ENCODE data around the gene ADGRG6. TPM values are rescaled to one million over a fixed set of nuclear protein-coding genes. Genes with fewer than 3 reads are reported as not detected.

Gene ADGRG6
- total RNA-seq, 1 experiment from 2014 or later, result 259 TPM

GRCh38 chr6:142356201-142356883 is 54.5 kb downstream of the ADGRG6 start:
- in situ Hi-C loops (cut with HindIII; ENCODE audit: low pct_unique_long_range_greater_than_20kb, low sequenced_read_pairs) (no loop called here), intact Hi-C loops (cut with micrococcal nuclease; ENCODE audit: unreplicated experiment) (no loop called here)
- H3K27me3 ChIP-seq (ENCODE audit: control insufficient read depth, insufficient read depth, low read length), result no peaks in the 10 kb centered on the region
- ATAC-seq (peak; percentile 28; the same call in 1 of the 2 replicates), DNase-seq (ENCODE audit: low read depth, low spot score) (no peak)
- TF ChIP-seq, protein P1, sequence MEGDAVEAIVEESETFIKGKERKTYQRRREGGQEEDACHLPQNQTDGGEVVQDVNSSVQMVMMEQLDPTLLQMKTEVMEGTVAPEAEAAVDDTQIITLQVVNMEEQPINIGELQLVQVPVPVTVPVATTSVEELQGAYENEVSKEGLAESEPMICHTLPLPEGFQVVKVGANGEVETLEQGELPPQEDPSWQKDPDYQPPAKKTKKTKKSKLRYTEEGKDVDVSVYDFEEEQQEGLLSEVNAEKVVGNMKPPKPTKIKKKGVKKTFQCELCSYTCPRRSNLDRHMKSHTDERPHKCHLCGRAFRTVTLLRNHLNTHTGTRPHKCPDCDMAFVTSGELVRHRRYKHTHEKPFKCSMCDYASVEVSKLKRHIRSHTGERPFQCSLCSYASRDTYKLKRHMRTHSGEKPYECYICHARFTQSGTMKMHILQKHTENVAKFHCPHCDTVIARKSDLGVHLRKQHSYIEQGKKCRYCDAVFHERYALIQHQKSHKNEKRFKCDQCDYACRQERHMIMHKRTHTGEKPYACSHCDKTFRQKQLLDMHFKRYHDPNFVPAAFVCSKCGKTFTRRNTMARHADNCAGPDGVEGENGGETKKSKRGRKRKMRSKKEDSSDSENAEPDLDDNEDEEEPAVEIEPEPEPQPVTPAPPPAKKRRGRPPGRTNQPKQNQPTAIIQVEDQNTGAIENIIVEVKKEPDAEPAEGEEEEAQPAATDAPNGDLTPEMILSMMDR (IDR thresholded peaks at IDR 0.05), result no peak
- TF ChIP-seq TCF7L2 (IDR thresholded peaks at IDR 0.05; ENCODE audit: low read depth, low read length) (no peak), REST (IDR thresholded peaks at IDR 0.05; ENCODE audit: insufficient read depth in 1 of 2, low read depth in 2 of 2, low read length in 1 of 2) (no peak), SIN3A (IDR thresholded peaks at IDR 0.05; ENCODE audit: borderline replicate concordance, insufficient read depth, low read depth, low read length) (no peak)
- CTCF ChIA-PET, result interaction anchor here (0.6 to 1.1 kb wide), 2 partner anchors 19 to 21 kb away, joined by 5 read pairs; no protein-coding TSS in a partner anchor
- peaks cover 91% of the 10 kb centered on the region for H3K4me1 ChIP-seq (ENCODE audit: control insufficient read depth, insufficient read depth, low read length)
- peak overlapping the region; percentile 100 for H3K27ac ChIP-seq (ENCODE audit: low read length)
- BruUV-seq (replicated peaks), result no TSS peak
- H3K4me3 ChIP-seq (ENCODE audit: low read depth in 2 of 2, low read length in 2 of 2), result peak overlapping the region in 1 of 2 experiments; percentile 27; a peak in 1 of 4 replicates
- H3K9me3 ChIP-seq (ENCODE audit: control insufficient read depth, insufficient read depth, low read depth, low read length), result no peaks in the 10 kb centered on the region
- H3K36me3 ChIP-seq (ENCODE audit: control insufficient read depth, insufficient read depth, low read length), result no peaks in the 10 kb centered on the region; the same call in 1 of the 2 replicates
- POLR2A ChIA-PET, result interaction anchor here (0.6 to 1.3 kb wide), 5 partner anchors 12 to 29 kb away, joined by 3 to 5 read pairs (median 3); no protein-coding TSS in a partner anchor

DNA sequence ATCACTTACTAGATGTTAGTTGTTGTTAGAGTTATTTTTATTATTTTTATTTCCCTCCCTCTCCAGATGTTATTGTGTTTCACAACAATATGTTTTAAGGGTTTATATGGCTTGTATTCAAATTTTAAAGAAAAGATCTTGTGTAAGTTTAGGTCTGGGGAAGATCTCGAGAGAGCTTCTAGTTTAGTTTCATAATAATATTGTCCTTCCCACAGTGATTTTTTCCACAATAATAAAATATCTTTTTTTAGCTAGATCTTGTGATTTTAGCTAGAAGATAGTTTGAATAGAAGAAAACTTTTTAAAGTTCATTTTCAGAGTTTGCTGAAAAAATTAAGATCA is 55.0 kb downstream of the ADGRG6 start:
- H3K27ac ChIP-seq (ENCODE audit: low read length), result peak overlapping the region; percentile 100
- DNase-seq (ENCODE audit: low read depth, low spot score), result no peak
- ATAC-seq, result no peak
- no peak overlapping the region for H3K4me3 ChIP-seq (ENCODE audit: low read depth in 2 of 2, low read length in 2 of 2)
- no peaks in the 10 kb centered on the region for H3K27me3 ChIP-seq (ENCODE audit: control insufficient read depth, insufficient read depth, low read length)
- POLR2A ChIA-PET, result interaction anchor here (0.5 to 0.7 kb wide), 4 partner anchors 17 to 56 kb away, joined by 3 to 4 read pairs (median 3); no protein-coding TSS in a partner anchor
- TF ChIP-seq POLR2AphosphoS5 (IDR thresholded peaks at IDR 0.05; ENCODE audit: low read depth, low read length), result no peak
- no peak for TF ChIP-seq REST (IDR thresholded peaks at IDR 0.05; ENCODE audit: insufficient read depth in 1 of 2, low read depth in 2 of 2, low read length in 1 of 2)
- no peak for TF ChIP-seq SIN3A (IDR thresholded peaks at IDR 0.05; ENCODE audit: borderline replicate concordance, insufficient read depth, low read depth, low read length)
- no peak for TF ChIP-seq TCF7L2 (IDR thresholded peaks at IDR 0.05; ENCODE audit: low read depth, low read length)
- TF ChIP-seq, protein P1 (IDR thresholded peaks at IDR 0.05), result no peak
- CTCF ChIA-PET, result no interaction called here
- no peaks in the 10 kb centered on the region; the same call in 1 of the 2 replicates for H3K36me3 ChIP-seq (ENCODE audit: control insufficient read depth, insufficient read depth, low read length)
- H3K9me3 ChIP-seq (ENCODE audit: control insufficient read depth, insufficient read depth, low read depth, low read length), result no peaks in the 10 kb centered on the region
- peaks cover 96% of the 10 kb centered on the region for H3K4me1 ChIP-seq (ENCODE audit: control insufficient read depth, insufficient read depth, low read length)
- no TSS peak for BruUV-seq (replicated peaks)
- in situ Hi-C loops (cut with HindIII; ENCODE audit: low pct_unique_long_range_greater_than_20kb, low sequenced_read_pairs) (no loop called here), intact Hi-C loops (cut with micrococcal nuclease; ENCODE audit: unreplicated experiment) (no loop called here)
